Osteoblast (primary cell): Measurements from ENCODE around the gene MFN2. TPM values are rescaled to one million over a fixed set of nuclear protein-coding genes. Genes with fewer than 3 reads are reported as not detected.
A peak's percentile ranks its signal among the peaks of the same experiment; 100 is the strongest.

ENCODE experiments used
- DNase-seq: peaks from one replicate; pipeline ENCODE4 v3.0.0; 2011; ENCODE audit warnings: low spot score, mixed read lengths; ENCODE audit not compliant: insufficient read length; ENCODE audit errors: missing footprints
- H2AFZ ChIP-seq: 2 replicates; pipeline ENCODE4 v1.6.0; 2011; ENCODE audit warnings: mild to moderate bottlenecking, low read length
- H3K27ac ChIP-seq: 2 replicates; pipeline ENCODE4 v1.5.1; 2011; ENCODE audit warnings: mild to moderate bottlenecking, low read depth, low read length, moderate library complexity
- H3K27me3 ChIP-seq: 2 replicates; pipeline ENCODE4 v1.6.0; 2012; ENCODE audit warnings: mild to moderate bottlenecking, control low read depth, inconsistent platforms, low read length, moderate library complexity; ENCODE audit not compliant: insufficient read depth
- H3K36me3 ChIP-seq: 2 replicates; pipeline ENCODE4 v1.5.1; 2011; ENCODE audit warnings: mild to moderate bottlenecking, low read length, control low read depth, moderate library complexity; ENCODE audit not compliant: insufficient read depth
- H3K4me1 ChIP-seq: 2 replicates; pipeline ENCODE4 v1.5.1; 2011; ENCODE audit warnings: mild to moderate bottlenecking, low read length, control low read depth, moderate library complexity; ENCODE audit not compliant: insufficient read depth
- H3K4me2 ChIP-seq: 2 replicates; pipeline ENCODE4 v1.6.0; 2011; ENCODE audit warnings: mild to moderate bottlenecking, low read length; ENCODE audit not compliant: insufficient read depth
- H3K4me3 ChIP-seq: fragments of 200-600 bp; sonication (generic); 3 replicates; pipeline ENCODE4 v1.5.1; 2012; ENCODE audit warnings: mild to moderate bottlenecking, low read length, inconsistent platforms; ENCODE audit not compliant: insufficient read depth
- H3K79me2 ChIP-seq: 2 replicates; pipeline ENCODE4 v1.6.0; 2012; ENCODE audit warnings: mild to moderate bottlenecking, low read length, control low read depth, inconsistent platforms; ENCODE audit not compliant: insufficient read depth
- H3K9me3 ChIP-seq: 2 replicates; pipeline ENCODE4 v1.5.1; 2011; ENCODE audit warnings: low read depth, low read length, control low read depth
- H4K20me1 ChIP-seq: 2 replicates; pipeline ENCODE4 v1.6.0; 2012; ENCODE audit warnings: mild to moderate bottlenecking, low read length, control low read depth; ENCODE audit not compliant: insufficient read depth
- total RNA-seq: library from RNA; depleted of rRNA; stranded (reverse); fragments of >200 nt; gene quantifications from 2 replicates; pipeline ENCODE4 v1.2.3, GENCODE V29; 2012
- TF ChIP-seq, protein P1 (sequence below): IDR thresholded peaks from 2 replicates; pipeline ENCODE4 v1.5.1; 2011; ENCODE audit warnings: mild to moderate bottlenecking, low read depth, low read length, moderate library complexity; ENCODE audit errors: extremely low read depth

The MFN2 gene
- total RNA-seq, 1 donor, result 51.0 TPM

DNA sequence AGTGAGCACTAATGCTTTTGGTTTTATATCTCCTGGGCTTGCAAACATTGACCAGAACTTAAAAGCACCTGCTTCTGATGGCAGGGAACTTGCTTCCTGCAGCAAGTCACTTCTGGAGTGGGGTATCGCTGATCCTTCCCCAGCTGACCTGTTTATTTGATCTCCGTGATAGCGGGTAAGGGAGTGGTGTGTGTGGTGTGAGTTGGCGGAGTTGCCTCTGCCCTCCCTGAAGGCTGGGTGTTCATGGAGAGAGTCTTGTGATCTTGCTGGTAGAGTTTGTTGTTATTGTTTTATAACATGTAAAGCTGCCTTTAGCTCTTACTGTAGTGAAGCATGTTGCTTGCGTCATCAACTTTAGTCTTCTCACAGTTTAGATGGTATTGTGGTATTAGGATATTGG is 3.9 kb downstream of the MFN2 start:
- Histone ChIP-seq H3K4me1 (peaks cover 25% of the 10 kb centered on the region), H3K36me3 (peaks cover 43% of the 10 kb centered on the region), H4K20me1 (peaks cover 28% of the 10 kb centered on the region), H3K27ac (no peak overlapping the region), H3K4me2 (no peak overlapping the region), H3K79me2 (peaks cover 82% of the 10 kb centered on the region), H3K4me3 (no peak overlapping the region), H2AFZ (no peak overlapping the region), H3K9me3 (no peaks in the 10 kb centered on the region), H3K27me3 (no peaks in the 10 kb centered on the region)
- TF ChIP-seq, protein P1, sequence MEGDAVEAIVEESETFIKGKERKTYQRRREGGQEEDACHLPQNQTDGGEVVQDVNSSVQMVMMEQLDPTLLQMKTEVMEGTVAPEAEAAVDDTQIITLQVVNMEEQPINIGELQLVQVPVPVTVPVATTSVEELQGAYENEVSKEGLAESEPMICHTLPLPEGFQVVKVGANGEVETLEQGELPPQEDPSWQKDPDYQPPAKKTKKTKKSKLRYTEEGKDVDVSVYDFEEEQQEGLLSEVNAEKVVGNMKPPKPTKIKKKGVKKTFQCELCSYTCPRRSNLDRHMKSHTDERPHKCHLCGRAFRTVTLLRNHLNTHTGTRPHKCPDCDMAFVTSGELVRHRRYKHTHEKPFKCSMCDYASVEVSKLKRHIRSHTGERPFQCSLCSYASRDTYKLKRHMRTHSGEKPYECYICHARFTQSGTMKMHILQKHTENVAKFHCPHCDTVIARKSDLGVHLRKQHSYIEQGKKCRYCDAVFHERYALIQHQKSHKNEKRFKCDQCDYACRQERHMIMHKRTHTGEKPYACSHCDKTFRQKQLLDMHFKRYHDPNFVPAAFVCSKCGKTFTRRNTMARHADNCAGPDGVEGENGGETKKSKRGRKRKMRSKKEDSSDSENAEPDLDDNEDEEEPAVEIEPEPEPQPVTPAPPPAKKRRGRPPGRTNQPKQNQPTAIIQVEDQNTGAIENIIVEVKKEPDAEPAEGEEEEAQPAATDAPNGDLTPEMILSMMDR, result no peak
- no peak for DNase-seq

DNA sequence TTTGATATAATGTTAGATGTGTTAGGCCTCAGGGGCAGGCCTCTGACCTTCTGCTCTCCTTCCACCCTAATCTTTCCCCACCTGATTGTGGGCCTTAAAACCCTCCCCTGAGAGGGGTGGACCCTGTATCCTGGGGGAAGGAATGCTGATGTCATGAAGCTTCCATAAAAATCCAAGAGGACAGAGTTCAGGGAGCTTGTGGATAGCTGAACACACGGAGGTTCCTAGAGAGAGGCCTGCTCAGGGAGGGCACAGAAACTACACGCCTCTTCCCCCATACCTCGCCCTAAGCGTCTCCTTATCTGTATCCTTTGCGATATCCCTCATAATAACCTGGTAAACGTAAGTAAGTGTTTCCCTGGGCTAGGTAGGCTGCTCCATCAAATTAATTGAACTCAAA is 4.3 kb downstream of the MFN2 start:
- DNase-seq, result no peak
- H3K4me1 ChIP-seq, result peaks cover 20% of the 10 kb centered on the region
- no peak overlapping the region for H3K27ac ChIP-seq
- peaks cover 33% of the 10 kb centered on the region for H4K20me1 ChIP-seq
- no peak overlapping the region for H2AFZ ChIP-seq
- peaks cover 48% of the 10 kb centered on the region for H3K36me3 ChIP-seq
- H3K79me2 ChIP-seq, result peaks cover 87% of the 10 kb centered on the region
- H3K27me3 ChIP-seq, result no peaks in the 10 kb centered on the region
- H3K9me3 ChIP-seq, result no peaks in the 10 kb centered on the region
- TF ChIP-seq, protein P1, result no peak
- H3K4me3 ChIP-seq, result no peak overlapping the region
- H3K4me2 ChIP-seq, result no peak overlapping the region

DNA sequence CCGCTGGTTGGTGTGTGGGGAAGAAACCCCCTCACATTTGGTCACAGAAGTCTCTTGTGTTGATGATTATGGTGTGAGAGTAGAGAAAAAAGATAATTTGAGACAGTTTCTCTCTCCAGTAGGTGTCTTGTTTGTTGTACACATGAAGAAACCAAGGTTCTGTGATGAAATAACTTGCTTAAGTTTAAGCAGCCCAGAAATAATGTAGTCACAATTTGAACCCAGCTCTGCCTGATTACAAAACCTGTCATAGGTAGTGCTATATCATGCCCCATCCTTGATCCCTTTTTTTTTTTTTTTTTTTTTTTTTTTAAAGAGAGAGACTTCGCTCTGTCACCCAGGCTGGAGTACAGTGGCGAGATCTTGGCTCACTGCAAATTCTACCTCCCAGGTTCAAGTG is 4.9 kb downstream of the MFN2 start:
- H2AFZ ChIP-seq, result no peak overlapping the region
- peaks cover 17% of the 10 kb centered on the region for H3K4me1 ChIP-seq
- peaks cover 54% of the 10 kb centered on the region for H3K36me3 ChIP-seq
- no peak overlapping the region for H3K4me3 ChIP-seq
- H3K27ac ChIP-seq, result no peak overlapping the region
- H3K4me2 ChIP-seq, result no peak overlapping the region
- TF ChIP-seq, protein P1, result no peak
- H3K27me3 ChIP-seq, result no peaks in the 10 kb centered on the region
- H3K79me2 ChIP-seq, result peaks cover 93% of the 10 kb centered on the region
- H4K20me1 ChIP-seq, result peaks cover 33% of the 10 kb centered on the region
- no peaks in the 10 kb centered on the region for H3K9me3 ChIP-seq
- no peak for DNase-seq

DNA sequence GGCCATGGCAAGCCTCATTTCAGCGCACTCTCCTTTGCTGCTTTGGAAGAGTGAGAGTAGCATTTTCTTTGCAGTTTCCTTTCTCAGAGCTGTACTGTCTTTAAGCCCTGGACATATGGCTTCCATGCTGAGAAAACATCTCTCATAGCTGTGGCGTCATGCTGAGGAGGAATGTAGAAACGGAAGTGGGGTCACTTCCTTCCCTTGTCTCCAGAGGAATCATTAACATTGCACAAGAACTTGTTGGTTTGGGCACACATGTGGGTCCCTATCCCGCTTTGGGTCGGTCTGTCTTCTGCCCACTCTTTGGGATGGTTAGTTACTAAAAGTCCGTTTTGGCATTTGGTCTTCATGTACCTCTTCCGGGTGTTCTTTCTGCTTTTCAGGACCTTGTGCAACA is 5.6 kb downstream of the MFN2 start:
- H3K4me3 ChIP-seq, result no peak overlapping the region
- peak overlapping the region; percentile 3 for H3K4me2 ChIP-seq
- peaks cover 95% of the 10 kb centered on the region for H3K79me2 ChIP-seq
- TF ChIP-seq, protein P1, result no peak
- peak; percentile 92 for DNase-seq
- peaks cover 39% of the 10 kb centered on the region for H4K20me1 ChIP-seq
- no peaks in the 10 kb centered on the region for H3K9me3 ChIP-seq
- H3K4me1 ChIP-seq, result peaks cover 14% of the 10 kb centered on the region
- peaks cover 60% of the 10 kb centered on the region for H3K36me3 ChIP-seq
- H3K27me3 ChIP-seq, result no peaks in the 10 kb centered on the region
- H3K27ac ChIP-seq, result peak overlapping the region; percentile 52
- no peak overlapping the region for H2AFZ ChIP-seq
